Neutrophil (primary cell): ENCODE results near the gene RBFOX2.

Experiments used
- H3K27ac ChIP-seq: fragments of 200-600 bp; sonication (generic); 2 replicates; pipeline ENCODE4 v1.5.1; 2016; ENCODE audit warnings: mild to moderate bottlenecking, moderate library complexity
- H3K27me3 ChIP-seq: fragments of 200-600 bp; sonication (generic); 2 replicates; pipeline ENCODE4 v1.6.0; 2016; ENCODE audit warnings: mild to moderate bottlenecking
- H3K36me3 ChIP-seq: fragments of 200-600 bp; sonication (generic); 2 replicates; pipeline ENCODE4 v1.5.1; 2017
- H3K4me1 ChIP-seq, 2 experiments: fragments of 200-600 bp in 1 of 2; sonication (generic) in 1 of 2; 1 replicate in 1 of 2; 2 replicates in 1 of 2; pipeline versions ENCODE4 v1.5.1 to v1.6.1; 2013 to 2016; ENCODE audit warnings: low read depth in 1 of 2, low read length in 1 of 2, mild to moderate bottlenecking in 1 of 2, moderate library complexity in 1 of 2; ENCODE audit not compliant: control insufficient read depth in 1 of 2, insufficient read depth in 1 of 2
- H3K4me3 ChIP-seq, 2 experiments: fragments of 200-600 bp in 1 of 2; sonication (generic) in 1 of 2; 1 replicate in 1 of 2; 2 replicates in 1 of 2; pipeline ENCODE4 v1.5.1; 2013 to 2016; ENCODE audit warnings: low read depth in 1 of 2, low read length in 1 of 2, mild to moderate bottlenecking in 1 of 2, moderate library complexity in 1 of 2
- H3K9me3 ChIP-seq: fragments of 200-600 bp; sonication (generic); 2 replicates; pipeline ENCODE4 v1.5.1; 2016
- TF ChIP-seq, protein P1 (sequence below): fragments of 200-600 bp; sonication (generic); IDR thresholded peaks from 2 replicates; pipeline ENCODE4 v1.5.1; 2016; ENCODE audit warnings: antibody characterized with exemption

RBFOX2 gene

DNA sequence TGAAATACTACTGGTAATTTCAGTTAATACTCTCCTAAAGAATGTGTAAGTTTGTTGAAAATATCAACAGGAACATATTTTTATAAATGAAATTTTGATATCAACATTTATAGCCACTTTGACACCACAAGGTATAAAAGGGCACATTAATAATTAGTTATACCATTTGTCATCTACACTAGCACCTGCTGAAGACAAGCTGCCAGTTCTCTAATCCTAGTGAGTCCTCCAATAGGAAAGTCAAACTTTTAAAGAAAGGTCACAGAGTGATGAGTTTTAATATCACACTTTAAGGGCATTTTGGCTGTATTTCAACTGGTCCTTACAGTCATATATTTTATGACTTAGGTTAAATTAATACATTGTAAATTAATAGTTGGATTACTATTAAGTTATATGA, 258.6 kb downstream of the RBFOX2 start:
- no peaks in the 10 kb centered on the region for H3K9me3 ChIP-seq
- no peak overlapping the region for H3K27ac ChIP-seq
- no peak overlapping the region for H3K4me3 ChIP-seq
- H3K4me1 ChIP-seq: no peaks in the 10 kb centered on the region
- TF ChIP-seq, protein P1, sequence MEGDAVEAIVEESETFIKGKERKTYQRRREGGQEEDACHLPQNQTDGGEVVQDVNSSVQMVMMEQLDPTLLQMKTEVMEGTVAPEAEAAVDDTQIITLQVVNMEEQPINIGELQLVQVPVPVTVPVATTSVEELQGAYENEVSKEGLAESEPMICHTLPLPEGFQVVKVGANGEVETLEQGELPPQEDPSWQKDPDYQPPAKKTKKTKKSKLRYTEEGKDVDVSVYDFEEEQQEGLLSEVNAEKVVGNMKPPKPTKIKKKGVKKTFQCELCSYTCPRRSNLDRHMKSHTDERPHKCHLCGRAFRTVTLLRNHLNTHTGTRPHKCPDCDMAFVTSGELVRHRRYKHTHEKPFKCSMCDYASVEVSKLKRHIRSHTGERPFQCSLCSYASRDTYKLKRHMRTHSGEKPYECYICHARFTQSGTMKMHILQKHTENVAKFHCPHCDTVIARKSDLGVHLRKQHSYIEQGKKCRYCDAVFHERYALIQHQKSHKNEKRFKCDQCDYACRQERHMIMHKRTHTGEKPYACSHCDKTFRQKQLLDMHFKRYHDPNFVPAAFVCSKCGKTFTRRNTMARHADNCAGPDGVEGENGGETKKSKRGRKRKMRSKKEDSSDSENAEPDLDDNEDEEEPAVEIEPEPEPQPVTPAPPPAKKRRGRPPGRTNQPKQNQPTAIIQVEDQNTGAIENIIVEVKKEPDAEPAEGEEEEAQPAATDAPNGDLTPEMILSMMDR: no peak
- no peaks in the 10 kb centered on the region for H3K27me3 ChIP-seq
- H3K36me3 ChIP-seq: no peaks in the 10 kb centered on the region

DNA sequence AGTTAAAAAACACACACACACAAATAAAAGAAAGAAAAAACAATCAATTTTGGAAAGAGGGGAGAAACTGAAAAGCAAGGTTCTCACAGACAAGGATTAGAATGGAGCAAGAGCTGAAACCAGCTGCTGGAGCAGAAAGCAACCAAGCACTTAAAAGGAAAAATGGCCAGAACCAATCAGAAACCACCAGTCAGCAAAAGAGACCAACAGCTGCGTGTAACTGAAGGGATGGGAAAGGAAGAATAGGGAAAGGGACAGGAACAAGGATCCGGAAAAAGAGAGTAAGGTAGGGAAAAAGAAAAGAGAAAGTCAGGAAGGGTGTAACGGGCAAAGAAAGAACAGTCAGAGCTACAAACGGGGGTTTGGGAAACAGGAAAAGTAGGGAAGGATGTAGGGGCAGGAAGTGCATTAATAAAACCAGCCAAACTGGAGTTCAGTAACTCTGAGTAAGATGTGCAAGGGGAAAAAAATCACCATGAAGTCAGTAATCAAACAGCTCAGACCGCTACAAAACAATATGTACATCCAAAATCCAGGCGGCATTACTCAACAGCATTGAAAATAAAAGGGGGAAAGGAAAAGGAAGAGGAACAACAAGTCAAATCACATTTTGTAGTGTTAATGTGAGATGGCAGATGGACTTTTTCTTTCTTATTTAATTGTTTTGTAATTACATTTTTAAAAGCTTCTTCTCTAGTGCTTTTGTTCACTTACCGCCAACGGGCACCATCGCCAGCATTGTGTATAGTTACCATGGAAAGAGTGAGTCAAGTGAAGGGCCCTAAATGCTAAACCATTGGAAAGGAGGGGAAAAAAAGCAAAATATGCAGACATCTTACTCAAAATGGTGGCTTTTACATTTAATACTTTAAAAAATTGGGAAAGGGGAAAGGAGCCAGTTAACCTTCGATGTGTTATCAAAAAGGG, 261.7 kb downstream of the RBFOX2 start:
- Histone ChIP-seq H3K36me3 (no peaks in the 10 kb centered on the region), H3K9me3 (no peaks in the 10 kb centered on the region), H3K4me1 (no peaks in the 10 kb centered on the region), H3K4me3 (no peak overlapping the region), H3K27ac (no peak overlapping the region), H3K27me3 (no peaks in the 10 kb centered on the region)
- TF ChIP-seq, protein P1: no peak

DNA sequence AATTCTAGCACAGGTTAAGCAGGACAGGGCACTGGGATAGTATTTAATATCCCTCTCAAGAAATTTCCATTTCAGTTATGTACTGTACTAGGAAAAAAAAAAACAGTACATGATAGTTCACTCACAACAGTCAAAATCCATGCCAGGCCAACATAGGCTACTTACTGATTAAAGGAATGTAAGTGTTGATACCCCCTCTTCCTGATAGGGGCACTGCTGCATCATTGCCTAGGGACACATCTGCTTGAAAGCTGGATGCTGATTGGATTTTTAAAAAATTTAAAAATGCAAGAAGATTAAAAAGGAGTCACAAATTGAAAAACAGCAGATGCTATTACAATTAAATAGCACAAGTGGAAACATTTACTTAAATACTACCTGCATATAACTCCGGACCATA, 267.6 kb downstream of the RBFOX2 start:
- H3K27me3 ChIP-seq: no peaks in the 10 kb centered on the region
- no peaks in the 10 kb centered on the region for H3K4me1 ChIP-seq
- no peak overlapping the region for H3K4me3 ChIP-seq
- no peaks in the 10 kb centered on the region for H3K9me3 ChIP-seq
- TF ChIP-seq, protein P1: no peak
- no peak overlapping the region for H3K27ac ChIP-seq
- no peaks in the 10 kb centered on the region for H3K36me3 ChIP-seq

DNA sequence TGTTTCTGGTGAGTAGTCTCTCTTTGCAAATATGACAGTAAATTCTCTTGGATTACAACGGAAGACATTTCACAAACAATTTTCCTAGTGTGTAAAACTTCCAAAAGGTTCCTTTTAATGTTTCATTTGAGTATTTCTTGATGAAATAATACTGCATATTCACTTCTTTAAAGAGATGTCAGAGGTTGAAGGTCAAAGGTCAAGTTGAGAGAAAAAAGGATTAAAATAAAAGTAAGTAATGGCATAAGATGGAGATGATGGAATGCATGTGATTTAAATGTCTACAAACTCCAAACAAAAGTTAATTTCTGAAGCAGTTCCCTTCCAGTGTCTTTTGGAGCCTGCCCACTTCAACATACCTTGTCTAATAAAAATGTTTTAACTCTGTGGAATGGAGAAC, 270.2 kb downstream of the RBFOX2 start:
- H3K4me3 ChIP-seq: no peak overlapping the region
- H3K4me1 ChIP-seq: no peaks in the 10 kb centered on the region
- no peaks in the 10 kb centered on the region for H3K36me3 ChIP-seq
- H3K27me3 ChIP-seq: no peaks in the 10 kb centered on the region
- H3K27ac ChIP-seq: no peak overlapping the region
- H3K9me3 ChIP-seq: no peaks in the 10 kb centered on the region
- TF ChIP-seq, protein P1: no peak

DNA sequence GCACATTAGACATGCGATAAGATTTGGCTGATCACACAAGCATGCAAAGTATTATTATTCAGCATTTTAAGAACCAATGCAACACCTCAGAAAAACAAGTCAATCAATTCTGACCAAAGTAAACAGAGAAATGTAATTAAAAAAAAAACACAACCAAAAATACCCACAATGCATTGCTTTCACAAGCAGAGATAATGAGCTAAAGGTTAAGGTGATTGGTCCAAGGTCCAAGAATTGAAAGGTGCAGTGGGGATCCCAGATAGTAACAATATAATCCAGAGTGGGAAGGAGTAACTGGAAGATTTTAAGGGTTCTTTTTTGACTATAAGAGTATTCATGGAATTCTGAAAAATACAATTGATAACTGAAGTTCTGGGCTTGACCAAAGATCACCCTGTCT, 271.9 kb downstream of the RBFOX2 start:
- Histone ChIP-seq H3K4me1 (no peaks in the 10 kb centered on the region), H3K27me3 (no peaks in the 10 kb centered on the region), H3K27ac (no peak overlapping the region), H3K36me3 (no peaks in the 10 kb centered on the region), H3K4me3 (no peak overlapping the region), H3K9me3 (no peaks in the 10 kb centered on the region)
- TF ChIP-seq, protein P1: no peak
